DMS53 (cell line): Measurements from ENCODE around the gene IZUMO4.
A peak's percentile ranks its signal among the peaks of the same experiment; 100 is the strongest.
"Not testable (repeated sequence)": the region's sequence is repeated elsewhere in the genome, so short reads cannot be mapped to it uniquely, and the experiment has no call there.

ENCODE experiments used
- DNase-seq: peaks from one replicate; lab custom pipeline; 2025; lab: John Stamatoyannopoulos, UW

Gene IZUMO4

GRCh38 chr19:2123682-2124387 lies 27.1 kb downstream of the IZUMO4 start:
- DNase-seq: no peak

GRCh38 chr19:2126879-2127518 lies 30.3 kb downstream of the IZUMO4 start:
- DNase-seq: no peak

- DNase-seq: peak; percentile 22
Observed at GRCh38 chr19:2127758-2128157, 31.0 kb downstream of the IZUMO4 start.

GRCh38 chr19:2128252-2128651 lies 31.5 kb downstream of the IZUMO4 start:
- not testable (repeated sequence) for DNase-seq

GRCh38 chr19:2129022-2129421 lies 32.3 kb downstream of the IZUMO4 start:
- DNase-seq: no peak

GRCh38 chr19:2129486-2129885 lies 32.8 kb downstream of the IZUMO4 start:
- no peak for DNase-seq

GRCh38 chr19:2129892-2130770 lies 33.4 kb downstream of the IZUMO4 start:
- no peak for DNase-seq

GRCh38 chr19:2131012-2131975 lies 34.6 kb downstream of the IZUMO4 start:
- DNase-seq: not testable (repeated sequence)

- no peak for DNase-seq
Observed at GRCh38 chr19:2132191-2132590, 35.5 kb downstream of the IZUMO4 start.

- no peak for DNase-seq
Observed at GRCh38 chr19:2132731-2133490, 36.2 kb downstream of the IZUMO4 start.

GRCh38 chr19:2135474-2136402 lies 39.0 kb downstream of the IZUMO4 start:
- DNase-seq: peak; percentile 97

- peak; percentile 50 for DNase-seq
Observed at GRCh38 chr19:2136796-2137195, 40.1 kb downstream of the IZUMO4 start.

GRCh38 chr19:2138061-2138728 lies 41.5 kb downstream of the IZUMO4 start:
- no peak for DNase-seq

GRCh38 chr19:2139385-2140137 lies 42.8 kb downstream of the IZUMO4 start:
- DNase-seq: no peak

- DNase-seq: no peak
Observed at GRCh38 chr19:2140138-2140569, 43.4 kb downstream of the IZUMO4 start.

- no peak for DNase-seq
Observed at GRCh38 chr19:2142173-2142829, 45.6 kb downstream of the IZUMO4 start.

GRCh38 chr19:2144190-2144589 lies 47.5 kb downstream of the IZUMO4 start:
- no peak for DNase-seq

- DNase-seq: no peak
Observed at GRCh38 chr19:2145831-2146241, 49.1 kb downstream of the IZUMO4 start.
